RWPE2 (cell line): ENCODE results near the gene OCRL.

Source experiments
- ATAC-seq: fragments of 200-7000 bp; cut with Tn5 transposase; 3 replicates; pipeline ENCODE4 v1.9.1; 2021; ENCODE audit warnings: low read depth
- DNase-seq: peaks from one replicate; pipeline ENCODE4 v3.0.0-alpha.2; 2020; ENCODE audit warnings: low spot score
- H3K27ac ChIP-seq: fragments of 450-650 bp; 2 replicates; pipeline ENCODE4 v1.5.1; 2017; ENCODE audit warnings: mild to moderate bottlenecking; ENCODE audit not compliant: poor library complexity, severe bottlenecking
- H3K27me3 ChIP-seq: fragments of 250-450 bp; sonication (Bioruptor Pico); 2 replicates; pipeline ENCODE4 v1.5.1; 2021; ENCODE audit warnings: mild to moderate bottlenecking, moderate library complexity; ENCODE audit not compliant: insufficient read depth, poor library complexity, severe bottlenecking
- H3K36me3 ChIP-seq: fragments of 250-450 bp; sonication (Bioruptor Pico); 2 replicates; pipeline ENCODE4 v1.5.1; 2020; ENCODE audit warnings: low read depth, mild to moderate bottlenecking, moderate library complexity
- H3K4me1 ChIP-seq: fragments of 250-450 bp; sonication (Bioruptor Pico); 2 replicates; pipeline ENCODE4 v1.5.1; 2021; ENCODE audit warnings: mild to moderate bottlenecking, moderate library complexity; ENCODE audit not compliant: insufficient read depth, poor library complexity, severe bottlenecking
- H3K4me3 ChIP-seq: fragments of 250-450 bp; sonication (Bioruptor Pico); 2 replicates; pipeline ENCODE4 v1.5.1; 2021; ENCODE audit warnings: mild to moderate bottlenecking, moderate library complexity; ENCODE audit not compliant: severe bottlenecking
- H3K9me3 ChIP-seq: fragments of 250-450 bp; sonication (Bioruptor Pico); 2 replicates; pipeline ENCODE4 v1.5.1; 2021; ENCODE audit warnings: mild to moderate bottlenecking, moderate library complexity; ENCODE audit not compliant: severe bottlenecking
- TF ChIP-seq, protein P1 (sequence below): fragments of 450-650 bp; IDR thresholded peaks from one replicate; pipeline ENCODE4 v1.5.1; 2017; ENCODE audit warnings: mild to moderate bottlenecking, moderate library complexity; ENCODE audit not compliant: poor library complexity, severe bottlenecking

Gene OCRL

DNA sequence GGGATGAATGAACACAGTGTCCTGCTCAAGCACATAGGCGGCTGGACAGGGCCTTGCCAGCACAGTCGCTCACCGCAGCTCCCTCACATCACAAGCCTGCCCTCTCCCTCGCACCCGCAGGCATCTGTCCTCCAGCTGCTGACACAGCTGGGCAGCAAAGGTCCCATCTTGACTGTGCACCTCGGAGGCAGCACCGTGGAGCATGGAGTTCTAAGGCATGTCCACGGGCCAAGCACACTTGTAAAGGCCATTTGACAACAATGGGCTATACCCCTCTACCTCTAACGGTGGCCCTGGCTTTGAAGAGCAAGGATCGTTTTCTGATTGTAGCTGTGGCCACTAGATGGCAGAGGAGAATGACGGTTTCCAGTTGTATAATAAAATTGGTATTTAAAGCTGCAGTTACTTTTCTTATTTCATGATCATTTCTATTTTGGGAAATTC lies 60.9 kb downstream of the OCRL start:
- Histone ChIP-seq H3K27me3 (no peaks in the 10 kb centered on the region), H3K36me3 (no peaks in the 10 kb centered on the region), H3K4me1 (no peaks in the 10 kb centered on the region), H3K9me3 (no peaks in the 10 kb centered on the region), H3K4me3 (no peak overlapping the region), H3K27ac (no peak overlapping the region)
- no peak; the same call in 2 of the 3 replicates for ATAC-seq
- DNase-seq = no peak
- TF ChIP-seq, protein P1, sequence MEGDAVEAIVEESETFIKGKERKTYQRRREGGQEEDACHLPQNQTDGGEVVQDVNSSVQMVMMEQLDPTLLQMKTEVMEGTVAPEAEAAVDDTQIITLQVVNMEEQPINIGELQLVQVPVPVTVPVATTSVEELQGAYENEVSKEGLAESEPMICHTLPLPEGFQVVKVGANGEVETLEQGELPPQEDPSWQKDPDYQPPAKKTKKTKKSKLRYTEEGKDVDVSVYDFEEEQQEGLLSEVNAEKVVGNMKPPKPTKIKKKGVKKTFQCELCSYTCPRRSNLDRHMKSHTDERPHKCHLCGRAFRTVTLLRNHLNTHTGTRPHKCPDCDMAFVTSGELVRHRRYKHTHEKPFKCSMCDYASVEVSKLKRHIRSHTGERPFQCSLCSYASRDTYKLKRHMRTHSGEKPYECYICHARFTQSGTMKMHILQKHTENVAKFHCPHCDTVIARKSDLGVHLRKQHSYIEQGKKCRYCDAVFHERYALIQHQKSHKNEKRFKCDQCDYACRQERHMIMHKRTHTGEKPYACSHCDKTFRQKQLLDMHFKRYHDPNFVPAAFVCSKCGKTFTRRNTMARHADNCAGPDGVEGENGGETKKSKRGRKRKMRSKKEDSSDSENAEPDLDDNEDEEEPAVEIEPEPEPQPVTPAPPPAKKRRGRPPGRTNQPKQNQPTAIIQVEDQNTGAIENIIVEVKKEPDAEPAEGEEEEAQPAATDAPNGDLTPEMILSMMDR = peak; percentile 71

DNA sequence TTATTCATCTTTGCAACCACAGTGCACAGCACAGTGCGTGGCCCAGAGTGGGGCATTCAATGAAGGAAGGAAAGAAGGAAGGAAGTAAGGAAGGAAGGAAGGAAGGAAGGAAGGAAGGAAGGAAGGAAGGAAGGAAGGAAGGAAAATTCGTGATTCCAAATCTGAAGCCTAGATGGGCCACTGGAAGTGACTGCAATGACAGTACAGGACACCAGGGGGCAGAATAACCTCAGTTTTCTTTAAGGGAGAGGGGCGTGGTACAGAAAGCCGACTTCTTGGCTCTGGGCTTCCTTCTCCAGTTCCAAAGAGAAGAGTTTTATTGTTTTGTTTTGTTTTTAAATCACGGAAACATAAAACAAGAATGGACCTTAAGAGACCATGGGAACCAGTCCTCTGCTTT lies 66.9 kb downstream of the OCRL start:
- H3K36me3 ChIP-seq = no peaks in the 10 kb centered on the region
- no peaks in the 10 kb centered on the region for H3K4me1 ChIP-seq
- peak; percentile 37; the same call in 1 of the 3 replicates for ATAC-seq
- H3K9me3 ChIP-seq = no peaks in the 10 kb centered on the region
- no peak for DNase-seq
- no peak overlapping the region for H3K27ac ChIP-seq
- H3K4me3 ChIP-seq = no peak overlapping the region
- no peaks in the 10 kb centered on the region for H3K27me3 ChIP-seq
- TF ChIP-seq, protein P1 = peak; percentile 46

DNA sequence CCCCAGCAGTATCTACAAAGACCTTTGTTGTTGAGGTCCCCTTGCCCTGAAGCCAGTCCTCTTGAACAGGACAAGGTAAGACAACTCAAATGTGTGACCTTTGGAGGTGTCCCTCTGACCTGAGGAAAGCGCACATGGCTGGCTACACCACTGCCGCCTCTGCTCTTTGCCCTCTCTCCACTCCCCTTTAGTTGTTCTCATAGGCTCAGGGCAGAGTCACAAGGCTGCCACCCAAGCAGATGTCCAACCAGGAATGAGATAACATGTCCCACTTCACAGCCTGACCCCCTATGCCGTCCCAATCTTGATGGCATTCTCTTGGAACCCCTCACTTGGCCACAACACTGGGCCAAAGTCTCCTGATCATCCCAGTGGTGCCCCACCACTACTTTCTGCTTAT lies 68.4 kb downstream of the OCRL start:
- no peak overlapping the region for H3K4me3 ChIP-seq
- H3K4me1 ChIP-seq = no peaks in the 10 kb centered on the region
- ATAC-seq (no peak), DNase-seq (no peak)
- TF ChIP-seq, protein P1 = no peak
- H3K27me3 ChIP-seq = no peaks in the 10 kb centered on the region
- H3K9me3 ChIP-seq = no peaks in the 10 kb centered on the region
- H3K27ac ChIP-seq = no peak overlapping the region
- no peaks in the 10 kb centered on the region for H3K36me3 ChIP-seq

DNA sequence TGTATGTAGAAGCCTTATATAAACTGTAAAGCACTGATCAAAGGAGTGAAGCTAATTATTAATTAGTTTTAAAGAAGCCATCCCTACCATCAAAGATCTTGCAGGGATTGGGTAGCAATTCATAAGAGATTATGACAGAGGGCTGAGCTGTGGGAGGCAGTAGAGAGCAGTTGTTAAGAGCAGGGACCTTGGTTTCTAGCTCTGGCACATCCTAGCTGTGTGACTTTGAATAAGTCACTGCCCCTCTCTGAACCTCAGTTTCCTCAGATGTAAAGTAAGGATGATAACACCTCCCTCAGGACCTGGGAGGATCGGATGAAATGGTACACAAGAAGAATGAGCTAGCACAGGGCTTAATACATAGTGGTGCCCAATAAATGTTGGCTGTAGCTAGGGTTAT lies 69.3 kb downstream of the OCRL start:
- no peaks in the 10 kb centered on the region for H3K4me1 ChIP-seq
- no peak overlapping the region for H3K4me3 ChIP-seq
- H3K9me3 ChIP-seq = no peaks in the 10 kb centered on the region
- ATAC-seq (no peak), DNase-seq (no peak)
- H3K27ac ChIP-seq = no peak overlapping the region
- TF ChIP-seq, protein P1 = no peak
- H3K27me3 ChIP-seq = no peaks in the 10 kb centered on the region
- no peaks in the 10 kb centered on the region for H3K36me3 ChIP-seq

DNA sequence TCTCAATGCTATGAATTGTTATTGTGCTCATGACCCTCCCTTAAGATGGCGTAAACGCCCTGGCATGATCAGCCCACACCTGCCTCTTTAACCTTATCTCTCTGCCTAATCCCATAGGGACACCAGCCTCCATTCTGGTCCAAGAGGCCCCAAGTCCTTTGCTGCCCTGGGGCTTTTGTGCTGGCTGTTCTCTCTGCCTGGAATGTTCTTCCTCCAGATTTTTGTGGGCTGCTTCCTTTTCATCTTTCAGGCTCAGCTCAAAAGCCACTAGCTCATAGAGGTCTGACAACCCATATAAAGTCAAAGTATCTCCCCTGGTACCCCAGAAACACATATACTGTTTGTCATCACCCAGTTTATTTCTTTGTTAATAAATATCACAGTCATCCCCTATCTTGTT lies 72.3 kb downstream of the OCRL start:
- no peak overlapping the region for H3K4me3 ChIP-seq
- TF ChIP-seq, protein P1 = no peak
- no peak overlapping the region for H3K27ac ChIP-seq
- H3K4me1 ChIP-seq = no peaks in the 10 kb centered on the region
- no peaks in the 10 kb centered on the region for H3K9me3 ChIP-seq
- H3K36me3 ChIP-seq = no peaks in the 10 kb centered on the region
- DNase-seq = no peak
- H3K27me3 ChIP-seq = no peaks in the 10 kb centered on the region
- no peak for ATAC-seq
